HG02870 (cell line): Measurements from ENCODE around the gene CAST.

ENCODE experiments used
- ATAC-seq: cut with Tn5 transposase; IDR thresholded peaks from one replicate; pipeline ENCODE4 v1.9.1; 2021; ENCODE audit warnings: mild to moderate bottlenecking, moderate library complexity; ENCODE audit not compliant: unreplicated experiment

Gene CAST

GRCh38 chr5:96816411-96816939, 154.3 kb downstream of the CAST start:
- peak; percentile 72 for ATAC-seq

- peak; percentile 41 for ATAC-seq
Measured at GRCh38 chr5:96816991-96817390, 154.8 kb downstream of the CAST start.

- no peak for ATAC-seq
Measured at GRCh38 chr5:96817506-96817905, 155.3 kb downstream of the CAST start.

- no peak for ATAC-seq
Measured at GRCh38 chr5:96818125-96818788, 156.1 kb downstream of the CAST start.

- ATAC-seq: no peak
Measured at GRCh38 chr5:96819806-96820205, 157.6 kb downstream of the CAST start.

DNA sequence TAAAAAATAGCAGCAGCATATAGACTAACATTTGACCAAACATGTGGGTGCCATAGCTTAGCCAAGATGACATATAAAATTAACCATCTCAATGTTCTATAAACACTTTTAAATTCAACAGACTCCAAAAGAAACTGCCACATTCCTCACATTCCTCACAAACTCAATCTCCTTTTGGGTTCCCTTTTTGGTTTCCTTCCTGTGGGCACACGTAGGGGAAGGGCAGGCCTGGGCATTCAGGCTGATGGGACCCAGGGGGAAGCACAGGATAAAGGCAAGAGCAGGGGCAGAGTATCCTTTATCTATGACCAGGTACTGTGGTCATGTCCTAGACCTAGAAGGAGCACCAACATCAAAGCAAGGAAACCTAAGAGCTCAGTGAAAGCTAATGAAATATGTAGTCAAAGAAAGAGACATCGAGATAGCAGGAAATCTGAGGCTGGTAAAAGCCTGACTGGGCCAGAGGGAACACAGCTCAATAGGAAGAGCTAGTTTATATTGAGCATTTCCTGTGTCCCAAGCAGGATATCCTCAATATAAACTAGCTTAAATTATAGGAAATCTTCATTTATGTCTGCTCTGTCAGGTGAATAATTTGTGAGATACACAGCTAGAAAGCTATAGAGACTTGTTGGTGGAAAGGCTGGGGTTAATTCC, 159.2 kb downstream of the CAST start:
- ATAC-seq: no peak

DNA sequence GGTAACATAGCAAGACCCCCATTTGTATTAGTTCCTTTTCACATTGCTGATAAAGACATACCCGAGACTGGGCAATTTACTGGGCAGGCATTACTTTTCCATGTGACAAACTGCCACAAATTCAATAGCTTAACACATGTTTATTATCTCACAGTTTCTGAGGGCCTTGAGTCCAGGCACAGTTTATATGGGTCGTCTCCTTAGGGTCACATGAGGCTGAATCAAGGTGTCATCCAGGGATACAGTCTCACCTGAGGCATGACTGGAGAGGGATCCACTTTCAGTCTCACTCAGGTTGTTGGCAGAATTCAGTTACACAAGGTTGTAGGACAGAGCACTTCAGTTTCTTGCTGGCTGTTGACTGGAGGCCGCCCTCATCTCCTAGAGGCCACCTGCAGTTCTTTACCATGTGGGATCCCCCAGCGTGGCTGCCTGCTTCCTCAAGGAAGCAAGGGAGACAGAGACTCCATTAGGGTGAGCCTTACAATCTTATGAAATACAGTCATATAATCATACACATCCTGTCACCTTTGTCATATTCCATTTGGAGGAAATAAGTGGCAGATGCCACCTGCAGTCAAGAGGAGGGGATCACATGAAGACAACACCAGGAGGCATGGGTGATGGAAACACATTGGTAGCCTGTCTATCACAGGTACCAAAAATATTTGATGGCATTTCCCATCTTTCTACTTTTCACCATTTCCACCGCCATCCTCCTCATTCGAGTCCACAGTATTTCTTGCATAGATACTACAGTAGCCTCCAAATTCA, 160.7 kb downstream of the CAST start:
- ATAC-seq: no peak

GRCh38 chr5:96823900-96824380, 161.8 kb downstream of the CAST start:
- ATAC-seq: peak; percentile 85
